Uterus (tissue), 2 donors: ENCODE measurements around the gene SREK1IP1.

ENCODE experiments used
- CTCF ChIP-seq, 4 experiments: fragments of 200-600 bp in 2 of 4; fragments of 450-650 bp in 2 of 4; sonication (generic) in 2 of 4; IDR thresholded peaks; one replicate each; pipeline ENCODE4 v1.5.1; 2016 to 2019; ENCODE audit warnings: antibody characterized with exemption in 4 of 4, mild to moderate bottlenecking in 2 of 4, moderate library complexity in 1 of 4
- POLR2A ChIP-seq, 2 donors: fragments of 450-650 bp; IDR thresholded peaks; one replicate each; pipeline ENCODE4 v1.6.1; 2016; ENCODE audit warnings: antibody characterized with exemption in 2 of 2, mild to moderate bottlenecking in 1 of 2, moderate library complexity in 1 of 2

GRCh38 chr5:64688965-64689364, 79.5 kb downstream of the SREK1IP1 start:
- TF ChIP-seq CTCF (IDR thresholded peaks at IDR 0.05), result no peak
- TF ChIP-seq POLR2A (IDR thresholded peaks at IDR 0.05), result no peak
